ENCODE data around the gene NT5DC1.
A peak's percentile ranks its signal among the peaks of the same experiment; 100 is the strongest.

GRCh38 chr6:116060572-116061283, 39.9 kb upstream of the NT5DC1 start, which contains the start of gene FRK:
- TF ChIP-seq CTCF (IDR thresholded peaks at IDR 0.05 in 4 of 5, conservative IDR thresholded peaks at IDR 0.05 in 1 of 5) (peak in 3 of 5 experiments; percentile 24 to 40 (median 32)), POLR2A (IDR thresholded peaks at IDR 0.05) (peak in 1 of 2 donors; percentile 25)
